Measurements from ENCODE around the gene KPNA4. TPM values are rescaled to one million over a fixed set of nuclear protein-coding genes. Genes with fewer than 3 reads are reported as not detected.
A peak's percentile ranks its signal among the peaks of the same experiment; 100 is the strongest.
"Not testable (repeated sequence)": the region's sequence is repeated elsewhere in the genome, so short reads cannot be mapped to it uniquely, and the experiment has no call there.

Gene KPNA4
- total RNA-seq, 8 experiments from 2014 or later: 18.4 to 40.8 (median 27.3) TPM

DNA sequence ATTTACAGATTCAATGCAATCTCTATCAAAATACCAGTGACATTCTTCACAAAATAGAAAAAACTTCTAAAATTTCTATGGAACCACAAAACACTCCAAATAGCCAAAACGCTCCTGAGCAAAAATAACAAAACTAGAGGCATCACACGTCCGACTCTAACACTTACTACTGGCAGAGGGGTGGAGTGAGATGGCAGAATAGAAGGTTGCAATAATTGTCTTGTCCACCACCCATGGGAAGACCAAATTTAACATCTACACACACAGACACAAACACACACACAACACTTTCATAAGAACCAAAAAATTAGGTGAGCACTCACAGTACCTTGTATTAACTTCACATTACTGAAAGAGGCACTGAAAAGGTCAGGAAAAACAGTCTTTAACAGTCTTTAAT, 21.3 kb upstream of the KPNA4 start:
- Histone ChIP-seq H3K4me3 (no peak overlapping the region), H3K27ac (no peak overlapping the region), H3K4me1 (replicated peaks in 1 of 2) (no peaks in the 10 kb centered on the region)
- in situ Hi-C loops (cut with MboI; ENCODE audit: low pct_unique_long_range_greater_than_20kb in 2 of 9, low sequenced_read_pairs in 9 of 9, unreplicated experiment in 9 of 9): no loop called here
- no peak for ATAC-seq (replicated peaks in 6 of 8)
- WGBS, 10 experiments: 6 to 100% (median 60%) methylated on average over 1 to 3 of the region's 3 CpGs

DNA sequence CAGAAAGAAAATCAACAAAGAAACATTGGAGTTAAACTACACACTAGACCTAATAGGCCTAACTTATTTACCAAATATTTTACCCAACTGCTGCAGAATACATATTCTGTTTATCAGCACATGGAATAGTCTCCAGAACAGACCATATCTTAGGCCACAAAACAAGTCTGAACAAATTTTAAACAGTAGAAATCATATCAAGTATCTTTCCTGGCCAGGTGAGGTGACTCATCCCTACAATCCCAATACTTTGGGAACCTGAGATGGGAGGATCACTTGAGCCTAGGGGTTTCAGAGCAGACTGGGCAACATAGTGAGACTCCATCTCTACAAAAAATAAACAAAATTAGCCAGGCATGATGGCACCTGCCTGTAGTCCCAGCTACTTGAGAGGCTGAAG, 18.1 kb upstream of the KPNA4 start:
- Histone ChIP-seq H3K4me3 (no peak overlapping the region), H3K4me1 (replicated peaks in 1 of 2) (no peaks in the 10 kb centered on the region), H3K27ac (no peak overlapping the region)
- no peak for ATAC-seq (replicated peaks in 6 of 8)
- in situ Hi-C loops (cut with MboI; ENCODE audit: low pct_unique_long_range_greater_than_20kb in 2 of 9, low sequenced_read_pairs in 9 of 9, unreplicated experiment in 9 of 9): no loop called here

DNA sequence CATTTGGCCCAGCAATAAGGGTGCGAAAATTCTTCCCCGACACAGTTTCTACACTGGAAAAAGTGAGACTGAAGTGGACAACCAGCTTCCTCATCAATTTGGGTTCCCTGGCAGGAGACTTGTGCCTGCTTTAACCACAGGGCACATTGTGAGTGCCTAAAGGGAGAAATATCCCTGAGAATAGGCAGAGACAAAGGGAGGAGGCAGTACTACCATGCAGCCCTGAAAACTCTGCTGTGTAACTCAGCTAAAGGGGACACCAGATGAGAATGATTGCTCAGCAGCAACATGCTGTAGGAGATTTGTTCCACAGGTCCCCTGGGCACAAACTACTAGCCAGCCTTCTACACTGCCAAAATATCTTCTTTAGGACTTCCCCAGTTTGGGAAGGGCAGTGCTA, 15.6 kb upstream of the KPNA4 start:
- 38 to 100% (median 100%) methylated on average over 1 to 2 of the region's 2 CpGs; no CpG with 5 or more reads in 5 of the 10 experiments for WGBS, 10 experiments

DNA sequence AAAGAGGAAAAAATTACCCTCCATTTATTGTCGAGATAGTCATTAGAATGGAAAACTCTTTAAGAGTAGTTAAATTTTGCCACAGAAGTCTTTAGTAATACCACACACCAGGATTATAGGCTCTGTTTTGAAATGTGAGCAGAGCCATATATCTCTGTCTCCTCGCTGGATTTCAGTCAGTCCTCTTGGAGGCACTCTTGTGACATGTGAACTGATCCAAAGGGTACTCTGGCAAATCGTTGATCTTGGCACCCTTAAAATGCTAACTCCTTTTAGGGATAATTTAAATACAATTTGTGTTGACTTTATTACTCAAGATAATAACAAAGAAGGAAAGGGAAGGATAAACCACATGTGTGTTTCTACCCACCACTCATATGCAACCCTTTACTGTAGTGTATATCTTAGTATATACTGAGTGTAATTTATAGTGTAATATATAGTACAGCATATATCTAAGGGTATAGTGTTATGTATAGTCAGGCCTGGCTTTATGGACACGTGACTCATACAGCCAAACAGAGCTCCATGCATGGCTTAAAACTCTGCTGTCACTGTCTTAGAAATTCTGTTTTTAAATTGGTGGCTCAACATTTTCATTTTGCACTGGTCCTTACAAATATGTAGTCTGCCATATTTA, 12.3 kb upstream of the KPNA4 start:
- Histone ChIP-seq H3K4me3 (no peak overlapping the region), H3K4me1 (replicated peaks in 1 of 2) (no peaks in the 10 kb centered on the region), H3K27ac (no peak overlapping the region)
- in situ Hi-C loops (cut with MboI; ENCODE audit: low pct_unique_long_range_greater_than_20kb in 2 of 9, low sequenced_read_pairs in 9 of 9, unreplicated experiment in 9 of 9): no loop called here
- WGBS, 10 experiments: 15 to 80% (median 44%) methylated on average over 1 to 4 of the region's 4 CpGs; no CpG with 5 or more reads in 1 of the 10 experiments
- peak in 2 of 8 experiments; percentile 62 to 71 for ATAC-seq (replicated peaks in 6 of 8)

More for the DNA sequence above, 15.6 kb upstream of the KPNA4 start:
- in situ Hi-C loops (cut with MboI; ENCODE audit: low pct_unique_long_range_greater_than_20kb in 2 of 9, low sequenced_read_pairs in 9 of 9, unreplicated experiment in 9 of 9): no loop called here
- Histone ChIP-seq H3K4me3 (no peak overlapping the region), H3K4me1 (replicated peaks in 1 of 2) (no peaks in the 10 kb centered on the region), H3K27ac (no peak overlapping the region)
- ATAC-seq (replicated peaks in 6 of 8): no peak

DNA sequence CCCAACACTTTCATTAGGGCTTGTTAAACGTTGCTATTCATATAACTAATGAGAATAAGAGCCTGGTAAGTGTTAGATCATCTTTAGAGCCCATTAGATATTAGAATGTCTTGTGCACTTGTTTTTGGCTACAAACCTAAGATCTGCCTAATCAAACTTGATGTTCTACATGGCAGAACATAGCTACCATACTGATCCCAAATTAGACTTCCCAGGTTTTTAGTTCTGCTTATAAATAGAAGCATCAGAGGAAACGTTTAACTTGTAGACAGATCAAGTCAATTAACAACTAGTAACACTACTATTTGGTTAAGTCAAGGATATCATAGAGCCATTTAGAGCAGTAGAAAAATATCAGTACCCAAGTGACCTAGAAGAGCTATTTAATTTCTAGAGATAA, 11.7 kb upstream of the KPNA4 start:
- Histone ChIP-seq H3K27ac (no peak overlapping the region), H3K4me3 (no peak overlapping the region), H3K4me1 (replicated peaks in 1 of 2) (no peaks in the 10 kb centered on the region)
- WGBS, 10 experiments: 20 to 78% (median 61%) methylated on average over 1 to 2 of the region's 2 CpGs; no CpG with 5 or more reads in 2 of the 10 experiments
- ATAC-seq (replicated peaks in 6 of 8): no peak
- in situ Hi-C loops (cut with MboI; ENCODE audit: low pct_unique_long_range_greater_than_20kb in 2 of 9, low sequenced_read_pairs in 9 of 9, unreplicated experiment in 9 of 9): no loop called here

DNA sequence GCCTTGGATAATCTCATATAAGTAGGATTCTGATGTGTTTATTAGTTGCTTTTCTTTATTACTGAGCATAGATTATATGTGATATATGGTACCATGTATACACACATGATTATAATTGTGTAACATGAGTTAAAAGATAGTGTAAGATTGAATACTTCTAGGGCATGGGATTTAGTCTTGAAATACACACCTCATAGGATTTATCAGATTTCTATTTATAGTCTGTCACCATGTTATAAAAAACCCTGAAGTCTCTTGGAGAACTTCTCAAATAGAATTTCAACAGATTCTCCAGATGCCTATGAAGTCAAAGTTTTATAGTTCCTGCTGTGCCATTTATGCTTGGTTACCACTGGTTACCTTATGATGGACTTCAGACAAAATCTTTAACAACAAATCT, 11.2 kb upstream of the KPNA4 start:
- Histone ChIP-seq H3K4me3 (no peak overlapping the region), H3K4me1 (replicated peaks in 1 of 2) (no peaks in the 10 kb centered on the region), H3K27ac (no peak overlapping the region)
- in situ Hi-C loops (cut with MboI; ENCODE audit: low pct_unique_long_range_greater_than_20kb in 2 of 9, low sequenced_read_pairs in 9 of 9, unreplicated experiment in 9 of 9): no loop called here
- ATAC-seq (replicated peaks in 6 of 8): no peak

DNA sequence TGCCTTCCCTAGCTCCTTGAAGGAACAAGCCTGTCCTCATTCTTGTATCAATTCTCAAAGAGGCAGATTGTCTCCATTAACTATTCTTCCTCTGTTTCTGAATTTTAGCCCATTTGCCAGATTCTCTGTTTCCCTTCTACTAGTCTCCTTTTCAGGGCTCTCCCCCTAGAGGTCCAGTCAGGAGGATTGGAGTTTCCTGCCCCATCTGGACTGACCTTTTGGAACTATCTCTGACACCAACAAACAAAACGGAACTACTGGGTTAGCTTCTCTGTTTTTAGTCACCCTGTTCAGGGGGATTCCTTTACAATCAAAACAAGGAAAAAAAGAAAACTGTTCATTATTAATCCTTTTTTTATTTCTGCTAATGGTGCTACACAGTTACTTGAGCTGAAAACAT, 10.2 kb upstream of the KPNA4 start:
- H3K4me3 ChIP-seq: no peak overlapping the region
- in situ Hi-C loops (cut with MboI; ENCODE audit: low pct_unique_long_range_greater_than_20kb in 2 of 9, low sequenced_read_pairs in 9 of 9, unreplicated experiment in 9 of 9): no loop called here
- no peak for ATAC-seq (replicated peaks in 6 of 8)
- no peak overlapping the region for H3K27ac ChIP-seq
- H3K4me1 ChIP-seq (replicated peaks in 1 of 2): no peaks in the 10 kb centered on the region
- 50 to 100% (median 83%) methylated on average over 1 of the region's 1 CpG; no CpG with 5 or more reads in 1 of the 10 experiments for WGBS, 10 experiments

DNA sequence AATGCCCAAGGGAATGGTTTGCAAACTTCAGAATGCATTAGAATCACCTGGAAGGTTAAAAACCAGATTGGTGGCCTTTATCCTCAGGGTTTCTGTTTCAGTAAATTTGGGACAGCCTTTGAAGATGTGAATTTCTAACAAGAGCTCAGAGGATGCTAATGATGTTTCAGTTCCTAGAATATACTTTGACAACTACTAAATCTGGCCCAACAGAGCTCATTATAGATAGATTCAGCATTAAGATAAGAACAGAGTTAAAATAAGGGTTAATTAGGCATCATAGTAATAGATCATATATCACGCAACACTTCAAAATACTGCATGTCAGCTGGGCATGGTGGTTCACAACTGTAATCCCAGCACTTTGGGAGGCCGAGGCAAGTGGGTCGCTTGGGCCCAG, 9.3 kb upstream of the KPNA4 start:
- in situ Hi-C loops (cut with MboI; ENCODE audit: low pct_unique_long_range_greater_than_20kb in 2 of 9, low sequenced_read_pairs in 9 of 9, unreplicated experiment in 9 of 9): loop anchor here in 1 of 9 experiments (25.0 kb wide), 1 partner anchor 188 kb away; the partner anchor contains the start of gene PPM1L
- H3K4me3 ChIP-seq: no peak overlapping the region
- 70 to 100% (median 93%) methylated on average over 1 to 3 of the region's 3 CpGs; no CpG with 5 or more reads in 2 of the 10 experiments for WGBS, 10 experiments
- H3K4me1 ChIP-seq (replicated peaks in 1 of 2): no peaks in the 10 kb centered on the region
- H3K27ac ChIP-seq: no peak overlapping the region
- no peak for ATAC-seq (replicated peaks in 6 of 8)

DNA sequence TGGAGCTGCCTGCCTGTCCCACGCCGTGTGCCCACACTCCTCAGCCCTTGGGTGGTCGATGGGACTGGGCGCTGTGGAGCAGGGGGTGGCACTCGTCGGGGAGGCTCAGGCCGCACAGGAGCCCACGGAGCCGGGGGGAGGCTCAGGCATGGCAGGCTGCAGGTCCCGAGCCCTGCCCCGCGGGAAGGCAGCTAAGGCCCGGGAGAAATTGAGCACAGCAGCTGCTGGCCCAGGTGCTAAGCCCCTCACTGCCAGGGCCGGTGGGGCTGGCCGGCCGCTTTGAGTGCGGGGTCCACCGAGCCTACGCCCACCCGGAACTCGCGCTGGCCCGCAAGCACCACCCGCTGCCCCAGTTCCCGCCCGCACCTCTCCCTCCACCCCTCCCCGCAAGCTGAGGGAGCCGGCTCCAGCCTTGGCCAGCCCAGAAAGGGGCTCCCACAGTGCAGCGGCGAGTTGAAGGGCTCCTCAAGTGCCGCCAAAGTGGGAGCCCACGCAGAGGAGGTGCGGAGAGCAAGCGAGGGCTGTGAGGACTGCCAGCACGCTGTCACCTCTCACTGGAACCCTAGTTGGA, 8.7 kb upstream of the KPNA4 start:
- ATAC-seq (replicated peaks in 6 of 8); H3K4me3 ChIP-seq; H3K4me1 ChIP-seq (replicated peaks in 1 of 2); H3K27ac ChIP-seq: not testable (repeated sequence)
- in situ Hi-C loops (cut with MboI; ENCODE audit: low pct_unique_long_range_greater_than_20kb in 2 of 9, low sequenced_read_pairs in 9 of 9, unreplicated experiment in 9 of 9): loop anchor here in 1 of 9 experiments (25.0 kb wide), 1 partner anchor 188 kb away; the partner anchor contains the start of gene PPM1L
- 80 to 100% (median 85%) methylated on average over 1 to 4 of the region's 35 CpGs; no CpG with 5 or more reads in 6 of the 10 experiments for WGBS, 10 experiments

DNA sequence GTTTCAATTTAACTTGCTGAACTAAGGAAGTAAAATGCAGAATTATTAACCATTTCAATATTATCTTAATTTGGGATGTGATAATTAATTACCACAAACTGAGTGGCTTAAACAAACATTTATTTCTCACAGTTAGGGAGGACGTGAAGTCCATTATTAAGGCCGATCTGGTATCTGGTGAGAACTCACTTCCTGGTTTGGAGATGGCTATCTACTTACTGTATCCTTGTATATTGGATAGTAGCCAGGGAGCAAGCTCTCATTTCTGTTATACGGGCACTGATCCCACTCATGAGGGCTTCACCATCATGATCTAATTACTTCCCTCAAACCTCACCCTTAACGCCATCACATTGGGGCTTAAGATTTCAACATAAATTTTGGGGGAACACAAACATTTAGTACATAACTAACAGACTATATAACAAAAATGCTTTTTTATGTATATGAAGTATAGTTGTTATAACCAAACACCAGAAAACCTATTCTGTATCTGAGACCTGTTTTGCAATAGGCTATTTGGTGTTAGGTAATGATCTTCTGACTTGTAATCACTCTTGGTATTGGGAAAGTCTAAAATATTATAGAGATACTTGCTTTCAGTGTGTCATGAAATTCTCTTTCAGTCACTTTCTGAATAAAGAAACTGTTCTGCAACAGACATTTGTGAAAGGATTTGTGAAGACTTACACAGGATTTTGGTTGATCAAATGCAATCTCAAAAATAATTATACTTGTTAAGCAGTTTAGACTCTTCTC, 4.7 kb upstream of the KPNA4 start:
- no peak overlapping the region for H3K27ac ChIP-seq
- 54 to 100% (median 98%) methylated on average over 1 to 3 of the region's 4 CpGs; no CpG with 5 or more reads in 2 of the 10 experiments for WGBS, 10 experiments
- ATAC-seq (replicated peaks in 6 of 8): no peak
- in situ Hi-C loops (cut with MboI; ENCODE audit: low pct_unique_long_range_greater_than_20kb in 2 of 9, low sequenced_read_pairs in 9 of 9, unreplicated experiment in 9 of 9): loop anchor here in 1 of 9 experiments (25.0 kb wide), 1 partner anchor 192 kb away; the partner anchor contains the start of gene PPM1L
- no peak overlapping the region for H3K4me3 ChIP-seq
- no peaks in the 10 kb centered on the region for H3K4me1 ChIP-seq (replicated peaks in 1 of 2)

DNA sequence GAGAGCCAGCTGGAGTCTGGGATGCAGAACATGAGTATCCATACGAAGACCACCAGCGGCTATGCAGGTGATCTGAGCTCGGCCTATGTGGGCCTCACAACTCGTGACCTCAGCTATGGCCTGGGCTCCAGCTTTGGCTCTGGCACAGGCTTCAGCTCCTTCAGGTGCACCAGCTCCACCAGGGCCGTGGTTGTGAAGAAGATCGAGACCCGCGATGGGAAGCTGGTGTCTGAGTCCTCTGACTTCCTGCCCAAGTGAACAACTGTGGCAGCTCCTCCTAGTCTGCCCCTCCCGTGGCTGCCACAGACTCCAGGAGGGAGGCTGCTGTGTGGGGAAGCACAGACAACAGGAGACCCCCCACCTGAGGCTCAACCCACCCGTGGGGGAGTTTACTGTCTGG, 3.6 kb upstream of the KPNA4 start:
- no peaks in the 10 kb centered on the region for H3K4me1 ChIP-seq (replicated peaks in 1 of 2)
- ATAC-seq (replicated peaks in 6 of 8): no peak
- H3K4me3 ChIP-seq: no peak overlapping the region
- 72 to 100% (median 98%) methylated on average over 1 to 6 of the region's 10 CpGs; no CpG with 5 or more reads in 2 of the 10 experiments for WGBS, 10 experiments
- no peak overlapping the region for H3K27ac ChIP-seq
- in situ Hi-C loops (cut with MboI; ENCODE audit: low pct_unique_long_range_greater_than_20kb in 2 of 9, low sequenced_read_pairs in 9 of 9, unreplicated experiment in 9 of 9): loop anchor here in 1 of 9 experiments (25.0 kb wide), 1 partner anchor 193 kb away; the partner anchor contains the start of gene PPM1L

DNA sequence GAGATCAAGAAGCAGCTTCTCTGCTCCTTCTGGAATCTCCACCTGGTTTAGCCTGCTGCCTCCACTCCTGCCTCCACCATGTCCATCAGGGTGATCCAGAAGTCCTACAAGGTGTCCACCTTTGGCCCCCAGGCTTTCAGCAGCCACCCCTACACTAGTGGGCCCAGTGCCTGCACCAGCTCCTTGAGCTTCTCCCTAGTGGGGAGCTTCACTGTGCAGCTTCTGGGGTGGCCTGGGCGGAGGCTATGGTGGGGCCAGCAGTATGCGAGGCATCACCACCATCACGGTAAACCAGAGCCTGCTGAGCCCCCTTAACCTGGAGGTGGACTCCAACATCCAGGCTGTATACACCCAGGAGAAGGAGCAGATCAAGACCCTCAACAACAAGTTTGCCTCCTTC, 2.4 kb upstream of the KPNA4 start:
- H3K4me3 ChIP-seq: no peak overlapping the region
- 90 to 100% (median 100%) methylated on average over 1 to 2 of the region's 3 CpGs; no CpG with 5 or more reads in 7 of the 10 experiments for WGBS, 10 experiments
- no peak overlapping the region for H3K27ac ChIP-seq
- ATAC-seq (replicated peaks in 6 of 8): no peak
- in situ Hi-C loops (cut with MboI; ENCODE audit: low pct_unique_long_range_greater_than_20kb in 2 of 9, low sequenced_read_pairs in 9 of 9, unreplicated experiment in 9 of 9): loop anchor here in 1 of 9 experiments (25.0 kb wide), 1 partner anchor 195 kb away; the partner anchor contains the start of gene PPM1L
- H3K4me1 ChIP-seq (replicated peaks in 1 of 2): peaks cover 3 to 8% of the 10 kb centered on the region in 2 donors

DNA sequence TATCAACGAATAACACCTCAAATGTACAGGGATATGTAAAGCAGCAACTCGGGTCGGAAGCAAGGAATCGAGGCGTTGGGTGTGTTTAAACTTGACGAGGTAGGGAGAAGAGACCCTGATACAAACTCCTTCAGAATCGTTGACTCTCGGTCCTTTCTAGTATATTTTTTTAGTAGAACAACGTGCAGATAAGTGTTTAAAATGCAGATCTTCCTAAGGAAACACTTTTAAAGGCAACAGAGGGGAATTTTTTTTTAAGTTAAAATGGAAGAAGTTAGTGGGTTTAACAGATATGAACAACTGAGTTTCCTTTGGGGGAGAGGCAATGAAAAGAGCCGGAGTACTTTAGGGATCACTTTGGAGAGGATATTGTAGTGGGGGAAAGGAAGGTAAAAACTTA, 1.1 kb upstream of the KPNA4 start:
- Histone ChIP-seq H3K4me3 (peak overlapping the region; percentile 80 to 91 (median 89)), H3K27ac (no peak overlapping the region), H3K4me1 (replicated peaks in 1 of 2) (peaks cover 3 to 8% of the 10 kb centered on the region in 2 donors)
- 0 to 25% (median 11%) methylated on average over 3 to 10 of the region's 10 CpGs for WGBS, 10 experiments
- no peak for ATAC-seq (replicated peaks in 6 of 8)
- in situ Hi-C loops (cut with MboI; ENCODE audit: low pct_unique_long_range_greater_than_20kb in 2 of 9, low sequenced_read_pairs in 9 of 9, unreplicated experiment in 9 of 9): loop anchor here in 1 of 9 experiments (25.0 kb wide), 1 partner anchor 196 kb away; the partner anchor contains the start of gene PPM1L
